GM12875 (cell line): ENCODE data around the gene TFRC.

Source experiments
- H3K4me3 ChIP-seq: one replicate; pipeline ENCODE4 v1.5.1; 2011; ENCODE audit warnings: low read depth, low read length, control low read depth
- TF ChIP-seq, protein P1 (sequence below): IDR thresholded peaks from 2 replicates; pipeline ENCODE4 v1.5.1; 2011; ENCODE audit warnings: low read depth, mild to moderate bottlenecking, control low read depth, inconsistent platforms, low read length, moderate library complexity, borderline replicate concordance; ENCODE audit not compliant: insufficient read depth

The TFRC gene

DNA sequence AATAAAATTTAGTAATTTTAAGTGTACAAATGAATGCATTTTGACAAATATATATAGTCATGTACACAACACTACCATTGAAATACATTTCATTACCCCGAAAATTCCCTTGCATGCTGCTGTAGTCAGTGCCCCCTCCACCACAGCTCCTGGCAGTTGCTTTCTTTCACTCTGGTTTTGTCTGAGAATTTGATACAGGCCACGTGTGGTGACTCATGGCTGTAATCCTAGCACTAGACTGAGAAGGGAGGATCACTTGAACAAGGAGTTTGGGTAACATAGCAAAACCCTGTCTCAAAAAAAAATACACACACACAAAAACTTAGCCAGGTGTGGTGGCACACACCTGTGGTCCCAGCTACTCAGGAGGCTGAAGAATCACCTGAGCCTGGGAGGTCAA is 65.4 kb downstream of the TFRC start:
- H3K4me3 ChIP-seq: no peak overlapping the region
- TF ChIP-seq, protein P1, sequence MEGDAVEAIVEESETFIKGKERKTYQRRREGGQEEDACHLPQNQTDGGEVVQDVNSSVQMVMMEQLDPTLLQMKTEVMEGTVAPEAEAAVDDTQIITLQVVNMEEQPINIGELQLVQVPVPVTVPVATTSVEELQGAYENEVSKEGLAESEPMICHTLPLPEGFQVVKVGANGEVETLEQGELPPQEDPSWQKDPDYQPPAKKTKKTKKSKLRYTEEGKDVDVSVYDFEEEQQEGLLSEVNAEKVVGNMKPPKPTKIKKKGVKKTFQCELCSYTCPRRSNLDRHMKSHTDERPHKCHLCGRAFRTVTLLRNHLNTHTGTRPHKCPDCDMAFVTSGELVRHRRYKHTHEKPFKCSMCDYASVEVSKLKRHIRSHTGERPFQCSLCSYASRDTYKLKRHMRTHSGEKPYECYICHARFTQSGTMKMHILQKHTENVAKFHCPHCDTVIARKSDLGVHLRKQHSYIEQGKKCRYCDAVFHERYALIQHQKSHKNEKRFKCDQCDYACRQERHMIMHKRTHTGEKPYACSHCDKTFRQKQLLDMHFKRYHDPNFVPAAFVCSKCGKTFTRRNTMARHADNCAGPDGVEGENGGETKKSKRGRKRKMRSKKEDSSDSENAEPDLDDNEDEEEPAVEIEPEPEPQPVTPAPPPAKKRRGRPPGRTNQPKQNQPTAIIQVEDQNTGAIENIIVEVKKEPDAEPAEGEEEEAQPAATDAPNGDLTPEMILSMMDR: no peak

DNA sequence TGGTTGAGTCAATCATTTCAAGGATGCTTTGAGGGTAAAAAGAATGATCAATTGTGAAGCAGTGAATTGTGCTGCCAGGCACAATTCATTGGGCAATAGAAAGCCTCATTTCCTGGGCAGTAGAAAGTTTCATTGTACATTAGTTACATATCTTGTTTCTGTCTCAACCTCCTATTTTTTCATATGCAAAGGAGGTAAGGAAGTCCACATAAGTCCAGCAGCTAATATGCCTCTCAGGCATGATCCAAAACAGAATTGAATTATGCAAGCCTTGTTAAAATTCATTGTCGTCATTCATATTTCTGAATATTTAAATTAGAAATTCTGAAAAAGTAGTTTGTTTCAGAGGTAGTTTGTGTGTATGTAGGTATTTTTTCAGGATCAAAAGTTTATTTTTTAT is 65.8 kb downstream of the TFRC start:
- H3K4me3 ChIP-seq: no peak overlapping the region
- TF ChIP-seq, protein P1: no peak

DNA sequence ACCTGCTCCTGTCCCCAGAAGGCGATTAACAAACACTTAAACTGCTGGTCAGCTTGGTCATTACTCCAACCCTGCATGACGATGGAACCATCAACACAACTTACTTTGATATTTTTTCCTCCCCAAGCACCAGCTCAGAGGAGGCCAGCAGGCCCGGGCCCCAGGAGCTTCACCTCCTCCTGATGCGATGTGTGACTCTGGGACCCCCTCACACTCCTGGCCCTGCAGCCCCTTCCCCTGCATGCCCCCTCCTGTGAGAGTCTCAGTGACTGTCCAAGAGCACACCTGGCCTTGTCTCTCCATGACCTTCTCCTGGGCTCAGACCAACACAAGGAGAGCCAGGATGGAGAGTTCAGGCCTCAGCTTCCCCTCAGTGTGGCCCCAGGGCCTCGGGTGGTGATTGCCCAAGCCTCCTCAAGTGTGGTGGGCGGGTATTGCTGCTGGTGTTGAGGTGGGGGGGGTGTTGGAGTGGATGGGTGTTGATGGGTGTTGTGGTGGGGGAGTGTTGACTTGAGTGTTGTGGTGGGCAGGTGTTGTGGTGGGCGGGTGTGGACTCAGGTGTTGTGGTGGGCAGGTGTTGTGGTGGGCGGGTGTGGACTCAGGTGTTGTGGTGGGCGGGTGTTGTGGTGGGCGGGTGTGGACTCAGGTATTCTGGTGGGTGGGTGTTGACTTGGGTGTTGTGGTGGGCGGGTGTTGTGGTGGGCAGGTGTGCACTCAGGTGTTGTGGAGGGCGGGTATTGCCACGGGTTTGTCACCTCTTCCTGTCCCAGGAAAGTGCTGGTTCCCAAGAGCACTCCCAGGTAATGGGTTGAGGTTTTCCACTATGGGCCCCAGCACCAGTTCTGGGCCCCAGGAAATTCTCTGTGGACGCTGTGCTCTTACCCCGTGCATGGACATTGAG is 68.1 kb downstream of the TFRC start:
- H3K4me3 ChIP-seq: no peak overlapping the region
- TF ChIP-seq, protein P1: no peak

DNA sequence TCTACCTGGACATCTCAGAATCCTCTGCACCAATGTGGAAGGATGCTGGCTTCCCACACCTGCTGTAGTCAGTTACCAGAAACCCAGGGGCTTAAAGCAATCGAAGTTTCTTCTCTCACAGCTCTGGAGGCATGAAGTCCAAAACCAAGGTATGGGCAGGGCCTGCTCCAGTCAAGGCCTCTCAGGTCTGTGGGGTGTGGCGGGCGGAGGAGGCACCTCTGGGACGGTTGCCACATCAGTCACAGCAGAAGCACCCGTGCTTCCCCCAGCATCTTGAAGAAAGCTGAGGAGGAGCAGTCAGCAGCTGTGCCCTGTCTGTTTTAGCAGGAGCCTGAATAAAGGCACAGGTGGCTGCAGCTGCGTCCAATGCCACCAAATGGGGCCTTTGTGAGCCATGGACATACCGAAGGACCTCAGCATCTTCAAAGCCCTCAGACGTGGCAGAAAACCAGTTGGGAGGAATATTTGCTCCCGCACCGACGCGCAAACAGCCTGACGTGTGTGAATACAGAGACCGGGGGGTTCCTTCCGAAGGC is 68.9 kb downstream of the TFRC start:
- TF ChIP-seq, protein P1: no peak
- no peak overlapping the region for H3K4me3 ChIP-seq

DNA sequence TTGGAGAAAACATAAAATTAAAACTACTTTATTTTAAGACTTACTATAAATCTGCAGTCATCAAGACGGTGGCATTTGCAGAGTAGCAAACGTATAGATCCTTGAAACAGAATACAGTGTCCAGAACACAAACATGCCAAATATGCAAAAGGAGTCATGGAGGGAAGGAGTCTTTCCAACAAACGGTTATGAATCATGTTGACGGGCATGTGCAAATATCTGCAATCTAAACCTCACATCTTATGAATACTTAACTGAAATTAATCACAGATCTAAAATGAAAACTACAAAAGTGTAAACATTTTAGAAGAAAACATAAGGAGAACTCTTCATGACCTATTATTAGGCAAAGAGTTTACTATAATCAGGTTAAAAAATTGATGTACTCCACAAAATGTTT is 69.4 kb downstream of the TFRC start:
- H3K4me3 ChIP-seq: no peak overlapping the region

DNA sequence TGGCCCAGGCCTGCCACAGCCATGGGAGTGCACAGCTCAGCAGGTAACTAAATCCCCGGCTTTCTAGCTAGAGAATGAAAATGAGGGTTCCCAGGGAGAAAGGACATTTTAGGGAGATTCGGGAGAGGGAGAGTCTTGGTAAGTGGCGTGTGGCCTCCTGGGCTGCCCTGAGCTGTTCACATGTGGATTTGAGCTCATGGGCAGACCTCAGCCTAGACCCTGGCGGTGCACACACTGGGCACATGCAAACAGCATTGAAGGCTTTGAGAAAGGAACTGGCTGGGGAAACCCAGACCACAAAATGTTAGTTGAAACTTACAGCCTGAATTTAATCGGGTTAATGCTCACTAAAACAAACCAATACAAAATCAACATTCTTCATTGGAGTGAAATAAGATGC is 72.4 kb downstream of the TFRC start:
- H3K4me3 ChIP-seq: no peak overlapping the region
- TF ChIP-seq, protein P1: no peak

More for the DNA sequence above, 69.4 kb downstream of the TFRC start:
- TF ChIP-seq, protein P1: no peak

DNA sequence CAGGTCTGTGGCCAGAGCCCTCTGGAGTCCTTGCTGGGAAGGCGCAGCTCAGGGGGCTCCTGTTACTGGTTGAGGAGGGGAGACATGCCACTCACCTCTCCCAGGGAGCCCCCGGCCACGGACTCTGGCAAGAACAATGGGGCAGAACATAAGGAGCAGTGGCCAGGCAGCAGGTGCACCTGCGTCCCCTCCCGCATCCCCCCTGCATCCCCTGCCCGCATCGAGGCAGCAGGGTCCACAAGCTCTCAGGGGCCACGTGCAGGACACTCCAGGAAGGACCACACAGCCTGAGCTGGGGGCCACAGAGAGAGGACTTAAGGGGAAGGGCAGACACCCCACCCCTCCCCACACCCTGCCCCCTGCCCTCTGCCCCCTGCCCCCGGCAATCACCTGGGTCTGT is 73.0 kb downstream of the TFRC start:
- no peak overlapping the region for H3K4me3 ChIP-seq
- TF ChIP-seq, protein P1: no peak
